ENCODE measurements around the gene KCNQ1. TPM values are rescaled to one million over a fixed set of nuclear protein-coding genes. Genes with fewer than 3 reads are reported as not detected.

KCNQ1 gene
- total RNA-seq, 1 experiment from 2014 or later, result 0.71 TPM

GRCh38 chr11:2661173-2662023 lies 216.6 kb downstream of the KCNQ1 start:
- DNase-seq (ENCODE audit: low read depth, low spot score), result no peak
- in situ Hi-C loops (cut with HindIII; ENCODE audit: low pct_unique_long_range_greater_than_20kb, low sequenced_read_pairs), result no loop called here

GRCh38 chr11:2662024-2662312 lies 217.2 kb downstream of the KCNQ1 start:
- in situ Hi-C loops (cut with HindIII; ENCODE audit: low pct_unique_long_range_greater_than_20kb, low sequenced_read_pairs), result no loop called here
- DNase-seq (ENCODE audit: low read depth, low spot score), result no peak

DNA sequence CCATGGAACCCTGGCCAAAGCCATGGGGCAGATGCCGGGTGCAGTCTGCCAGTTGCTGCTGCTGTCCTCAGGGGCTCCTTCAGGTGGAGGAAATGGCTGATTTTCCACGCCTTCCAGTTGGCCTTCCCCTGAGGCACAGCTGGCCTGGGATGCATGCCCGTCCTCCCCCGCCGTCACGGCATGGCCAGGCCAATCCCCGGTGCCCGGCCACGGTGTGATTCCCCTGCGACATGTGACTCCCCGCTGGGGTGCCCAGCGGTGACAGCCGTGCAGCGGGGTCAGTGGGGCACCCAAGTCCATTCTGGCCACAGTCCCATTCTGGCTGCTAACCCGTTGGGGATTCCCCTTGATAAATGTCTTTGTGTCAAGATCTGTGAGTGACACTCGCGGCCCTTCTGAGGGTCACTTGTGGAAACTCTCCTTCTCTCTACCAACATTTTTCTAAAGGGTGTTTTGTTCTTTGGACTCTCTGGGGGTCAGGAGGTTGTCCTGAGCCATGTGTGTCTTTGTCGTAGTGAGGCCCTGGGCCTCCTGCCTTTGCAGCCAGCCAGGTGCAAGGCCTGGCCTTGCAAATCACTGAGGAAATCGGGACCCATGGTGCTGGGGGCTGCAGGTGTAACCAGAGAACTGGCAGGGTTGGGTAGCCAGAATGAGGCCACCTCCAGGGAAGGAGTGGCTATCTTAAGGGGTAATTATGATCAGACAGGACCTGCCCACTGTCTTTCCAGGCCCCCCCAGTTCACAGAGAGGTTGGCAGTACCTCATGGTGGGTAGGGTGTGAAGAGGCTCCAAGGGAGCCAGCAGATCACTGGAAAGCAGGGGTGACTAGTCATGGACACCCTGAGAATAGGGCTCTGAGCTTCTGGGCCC lies 217.9 kb downstream of the KCNQ1 start:
- in situ Hi-C loops (cut with HindIII; ENCODE audit: low pct_unique_long_range_greater_than_20kb, low sequenced_read_pairs), result no loop called here
- no peak for DNase-seq (ENCODE audit: low read depth, low spot score)

DNA sequence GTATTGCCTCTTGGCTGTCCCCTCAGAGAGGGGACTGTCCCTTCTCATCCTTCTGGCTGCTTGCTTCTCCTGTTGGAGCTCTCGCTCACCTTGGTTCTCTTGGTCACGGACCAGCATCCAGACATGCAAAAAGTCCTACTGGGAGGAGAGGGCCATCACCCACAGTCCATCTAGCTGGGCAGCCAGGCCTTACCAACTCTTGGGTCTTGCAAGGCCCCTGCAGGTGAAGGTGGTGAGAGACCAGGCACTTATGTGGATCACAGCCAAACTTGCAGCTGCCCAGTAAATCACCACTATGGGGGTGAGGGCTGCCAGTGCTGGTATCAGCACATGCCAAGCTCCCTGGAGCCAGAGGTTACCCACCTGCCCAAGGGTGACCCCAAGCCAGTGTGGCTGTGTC lies 218.7 kb downstream of the KCNQ1 start:
- DNase-seq (ENCODE audit: low read depth, low spot score), result no peak
- in situ Hi-C loops (cut with HindIII; ENCODE audit: low pct_unique_long_range_greater_than_20kb, low sequenced_read_pairs), result no loop called here

DNA sequence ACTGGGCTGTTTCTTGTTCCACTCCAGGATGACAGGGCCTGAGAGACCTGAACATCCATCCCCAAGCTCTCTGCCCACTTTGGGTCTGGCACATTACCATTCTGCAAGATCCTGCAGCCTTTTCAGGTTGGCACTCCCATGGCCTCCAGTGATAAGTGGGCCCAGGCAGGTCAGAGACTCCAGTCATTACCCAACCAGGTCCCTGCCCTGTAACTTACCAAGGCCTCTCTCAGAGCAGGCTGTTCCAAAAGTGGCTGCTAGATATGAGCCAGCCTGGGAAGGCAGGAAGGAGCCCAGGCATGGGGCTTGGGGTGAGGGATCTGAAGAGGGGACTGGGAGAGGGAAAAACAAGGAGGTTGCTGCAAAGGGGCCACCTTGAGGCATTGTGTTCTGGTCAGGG lies 219.1 kb downstream of the KCNQ1 start:
- in situ Hi-C loops (cut with HindIII; ENCODE audit: low pct_unique_long_range_greater_than_20kb, low sequenced_read_pairs), result no loop called here
- no peak for DNase-seq (ENCODE audit: low read depth, low spot score)

- in situ Hi-C loops (cut with HindIII; ENCODE audit: low pct_unique_long_range_greater_than_20kb, low sequenced_read_pairs), result no loop called here
- DNase-seq (ENCODE audit: low read depth, low spot score), result no peak
Measured at GRCh38 chr11:2664376-2664775, 219.6 kb downstream of the KCNQ1 start.

GRCh38 chr11:2664791-2665525 lies 220.2 kb downstream of the KCNQ1 start:
- DNase-seq (ENCODE audit: low read depth, low spot score), result no peak
- in situ Hi-C loops (cut with HindIII; ENCODE audit: low pct_unique_long_range_greater_than_20kb, low sequenced_read_pairs), result no loop called here

GRCh38 chr11:2665526-2666400 lies 221.0 kb downstream of the KCNQ1 start:
- no peak for DNase-seq (ENCODE audit: low read depth, low spot score)
- in situ Hi-C loops (cut with HindIII; ENCODE audit: low pct_unique_long_range_greater_than_20kb, low sequenced_read_pairs), result no loop called here

GRCh38 chr11:2666401-2666741 lies 221.6 kb downstream of the KCNQ1 start:
- in situ Hi-C loops (cut with HindIII; ENCODE audit: low pct_unique_long_range_greater_than_20kb, low sequenced_read_pairs), result no loop called here
- DNase-seq (ENCODE audit: low read depth, low spot score), result no peak

GRCh38 chr11:2666828-2667570 lies 222.2 kb downstream of the KCNQ1 start:
- DNase-seq (ENCODE audit: low read depth, low spot score), result no peak
- in situ Hi-C loops (cut with HindIII; ENCODE audit: low pct_unique_long_range_greater_than_20kb, low sequenced_read_pairs), result no loop called here

DNA sequence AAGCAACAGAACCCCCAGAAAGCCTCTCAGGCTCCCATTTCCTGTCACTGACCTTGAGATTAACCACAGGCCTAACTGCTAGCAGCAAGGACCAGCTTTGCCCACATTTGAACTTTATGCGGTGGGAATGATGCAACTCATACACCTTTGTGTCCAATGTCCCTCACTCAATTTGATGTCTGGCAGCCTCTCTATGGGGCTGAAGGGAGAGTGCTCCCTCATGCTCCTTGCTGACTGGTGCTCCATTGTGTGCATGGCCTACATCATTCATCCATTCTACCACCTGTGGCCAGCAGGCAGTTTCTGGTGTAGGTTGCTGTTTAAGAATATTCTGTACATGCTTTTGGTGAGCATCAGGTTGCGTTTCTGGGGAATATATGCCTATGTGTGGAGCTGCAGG lies 223.1 kb downstream of the KCNQ1 start:
- in situ Hi-C loops (cut with HindIII; ENCODE audit: low pct_unique_long_range_greater_than_20kb, low sequenced_read_pairs), result no loop called here
- no peak for DNase-seq (ENCODE audit: low read depth, low spot score)

- in situ Hi-C loops (cut with HindIII; ENCODE audit: low pct_unique_long_range_greater_than_20kb, low sequenced_read_pairs), result no loop called here
- no peak for DNase-seq (ENCODE audit: low read depth, low spot score)
Measured at GRCh38 chr11:2668876-2669275, 224.1 kb downstream of the KCNQ1 start.

DNA sequence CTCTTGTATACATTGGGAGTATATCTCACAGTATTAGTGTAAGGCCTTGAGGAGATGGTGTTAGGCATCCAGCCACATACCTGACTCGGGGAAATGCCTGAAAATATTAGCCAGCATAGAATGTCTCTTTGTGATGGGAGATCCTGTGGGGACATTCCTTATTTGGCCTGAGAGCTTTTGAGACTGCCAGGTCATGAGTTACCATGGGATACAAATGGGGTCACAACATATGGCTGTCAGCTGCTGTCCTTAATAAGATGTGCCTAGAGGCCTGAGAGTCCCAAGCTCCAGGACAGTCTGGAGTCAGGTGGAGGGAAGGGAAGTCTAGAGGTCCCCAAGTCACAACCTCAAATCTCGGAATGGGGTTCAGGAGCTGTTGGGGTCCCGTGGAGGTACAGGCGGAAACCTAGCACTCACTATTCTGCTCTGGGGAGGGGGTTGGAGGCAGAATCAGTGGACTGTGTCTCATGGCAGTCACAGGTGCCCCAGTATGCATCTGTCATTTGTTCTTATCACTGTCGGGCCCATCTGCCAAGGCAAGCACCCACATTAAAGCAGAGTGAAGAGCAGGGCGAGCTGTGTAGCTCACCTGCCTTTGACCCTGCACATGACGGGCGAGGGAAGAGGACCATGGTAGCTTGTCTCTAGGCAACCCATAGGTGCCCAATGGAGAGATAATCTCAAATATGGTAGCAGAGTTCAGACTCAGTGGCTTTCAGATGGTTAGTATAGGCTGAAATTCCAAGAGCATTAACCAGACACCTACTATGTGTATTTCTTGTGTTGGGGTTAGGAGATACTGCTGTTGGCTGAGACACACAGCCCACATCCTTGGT lies 225.0 kb downstream of the KCNQ1 start:
- DNase-seq (ENCODE audit: low read depth, low spot score), result no peak
- in situ Hi-C loops (cut with HindIII; ENCODE audit: low pct_unique_long_range_greater_than_20kb, low sequenced_read_pairs), result no loop called here

- in situ Hi-C loops (cut with HindIII; ENCODE audit: low pct_unique_long_range_greater_than_20kb, low sequenced_read_pairs), result no loop called here
- no peak for DNase-seq (ENCODE audit: low read depth, low spot score)
Measured at GRCh38 chr11:2670541-2671100, 225.8 kb downstream of the KCNQ1 start.

GRCh38 chr11:2671748-2672147 lies 226.9 kb downstream of the KCNQ1 start:
- in situ Hi-C loops (cut with HindIII; ENCODE audit: low pct_unique_long_range_greater_than_20kb, low sequenced_read_pairs), result no loop called here
- no peak for DNase-seq (ENCODE audit: low read depth, low spot score)

Data from SK-MEL-5 (cell line).